Lower lobe of right lung (tissue), 2 donors: Measurements from ENCODE around the gene LALBA. TPM values are rescaled to one million over a fixed set of nuclear protein-coding genes. Genes with fewer than 3 reads are reported as not detected.
"Not testable (repeated sequence)": the region's sequence is repeated elsewhere in the genome, so short reads cannot be mapped to it uniquely, and the experiment has no call there.

ENCODE experiments used
- ATAC-seq, 2 donors: fragments of 200-7000 bp; cut with Tn5 transposase; one replicate each; pipeline ENCODE4 v1.9.1; 2020 to 2022; ENCODE audit warnings: mild to moderate bottlenecking in 2 of 2, moderate library complexity in 2 of 2
- DNase-seq: peaks from one replicate; pipeline ENCODE4 v3.0.0-alpha.2; 2020
- H3K27ac ChIP-seq: fragments of 200-600 bp; one replicate; pipeline ENCODE4 v1.8.0; 2022
- H3K27me3 ChIP-seq: fragments of 200-600 bp; one replicate; pipeline ENCODE4 v1.8.0; 2022; ENCODE audit warnings: low read depth
- H3K36me3 ChIP-seq: fragments of 200-600 bp; one replicate; pipeline ENCODE4 v1.8.0; 2022; ENCODE audit warnings: mild to moderate bottlenecking
- H3K4me1 ChIP-seq: fragments of 200-600 bp; one replicate; pipeline ENCODE4 v1.8.0; 2022
- H3K4me3 ChIP-seq: fragments of 200-600 bp; one replicate; pipeline ENCODE4 v1.8.0; 2022; ENCODE audit warnings: mild to moderate bottlenecking
- H3K9me3 ChIP-seq: fragments of 200-600 bp; one replicate; pipeline ENCODE4 v1.8.0; 2022
- CTCF ChIP-seq: fragments of 200-600 bp; IDR thresholded peaks from one replicate; pipeline ENCODE4 v1.8.0; 2022; ENCODE audit warnings: antibody characterized with exemption, mild to moderate bottlenecking
- intact Hi-C: fragments of 100-400 bp; cut with DNase I; formaldehyde crosslinking; loops from one replicate; pipeline ENCODE4 v1.11.0; 2022
- total RNA-seq: library from RNA; stranded (reverse); fragmentation: NEBNext Ultra II Directional; extraction: Animal tissue kit (Norgen Biotek cat#: 25700); gene quantifications from one replicate; pipeline ENCODE4 v1.2.1, GENCODE V29; 2021
- donor health status: DM: no; HTN: yes; CAD: no; lungs with severe emphysema.

The LALBA gene
- total RNA-seq, 1 donor from 2014 or later = not detected

- ATAC-seq = no peak
- H3K4me3 ChIP-seq = no peak within 1 kb of the TSS
- H3K4me1 ChIP-seq = no peaks in the 10 kb centered on the region
- DNase-seq = no peak
- H3K9me3 ChIP-seq = no peaks in the 10 kb centered on the region
- intact Hi-C loops = no loop called here
- TF ChIP-seq CTCF = no peak
- H3K36me3 ChIP-seq = no peaks in the 10 kb centered on the region
- H3K27ac ChIP-seq = no peak within 1 kb of the TSS
- no peaks in the 10 kb centered on the region for H3K27me3 ChIP-seq
Measured at GRCh38 chr12:48525332-48525731, 44.5 kb downstream of the LALBA start, which contains the start of gene OR8S1. Gene OR8S1 (plus strand): TSS chr12:48525632. CDS start chr12:48525632, 0 bp downstream.

- H3K4me1 ChIP-seq, H3K4me3 ChIP-seq, H3K27me3 ChIP-seq, DNase-seq, intact Hi-C loops, H3K9me3 ChIP-seq, H3K27ac ChIP-seq, H3K36me3 ChIP-seq, ATAC-seq: not testable (repeated sequence)
Measured at GRCh38 chr12:48520381-48520780, 49.5 kb downstream of the LALBA start.

Other genes starting within 250 kb of the LALBA start
- gene ZNF641, start 219.1 kb downstream of the LALBA start, total RNA-seq = 27.3 TPM
- gene ANP32D, start 97.5 kb downstream of the LALBA start, total RNA-seq = not detected
- 0.53 TPM for gene C12orf54, start 87.5 kb downstream of the LALBA start, total RNA-seq
- gene OR8S1, start 44.4 kb downstream of the LALBA start, total RNA-seq = not detected
- gene KANSL2, start 112.2 kb upstream of the LALBA start, total RNA-seq = 38.3 TPM
- 34.1 TPM for gene CCNT1, start 146.7 kb upstream of the LALBA start, total RNA-seq
- 42.7 TPM for gene ADCY6, start 219.0 kb upstream of the LALBA start, total RNA-seq
- 23.5 TPM for gene CACNB3, start 248.4 kb upstream of the LALBA start, total RNA-seq